Measurements from ENCODE around the gene PRMT7. TPM values are rescaled to one million over a fixed set of nuclear protein-coding genes. Genes with fewer than 3 reads are reported as not detected.

PRMT7 gene
- total RNA-seq, 1 experiment from 2014 or later, result 33.1 TPM

DNA sequence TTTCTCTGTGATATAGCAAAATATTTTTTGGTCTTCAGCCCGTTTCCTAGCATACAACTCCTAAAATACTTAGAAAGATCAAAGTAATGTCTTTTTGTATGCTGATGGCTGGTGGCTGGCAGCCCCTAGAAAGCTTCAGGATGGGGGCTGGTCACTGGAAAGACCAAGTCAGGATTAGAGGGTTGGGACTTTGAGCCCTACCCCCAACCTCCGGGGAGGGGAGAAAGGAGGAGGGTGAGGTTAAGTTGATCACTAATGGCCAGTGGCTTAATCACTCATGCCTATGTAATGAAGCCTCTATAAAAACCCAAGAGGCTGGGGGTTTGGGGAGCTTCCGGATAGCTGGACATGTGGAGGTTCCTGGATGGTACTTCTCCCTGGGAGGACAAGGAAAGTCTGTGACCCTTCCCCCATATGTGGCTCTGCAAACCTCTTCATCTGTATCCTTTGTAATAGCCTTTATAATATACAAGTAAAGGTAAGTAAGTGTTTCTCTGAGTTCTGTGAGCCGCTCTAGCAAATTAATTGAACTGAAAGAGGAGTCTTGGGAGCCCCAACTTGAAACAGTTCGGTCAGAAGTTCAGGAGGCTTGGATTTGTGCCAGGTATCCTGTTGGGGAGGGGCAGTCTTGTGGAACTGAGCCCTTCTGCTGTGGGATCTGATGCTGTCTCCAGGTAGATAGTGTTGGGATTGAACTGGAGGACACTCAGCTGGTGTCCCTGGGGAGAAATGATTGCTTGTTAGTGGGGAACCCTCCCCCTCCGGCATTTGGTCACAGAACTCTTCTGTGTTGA lies 43.0 kb upstream of the PRMT7 start:
- ChIA-PET CTCF (no interaction called here), POLR2A (no interaction called here)
- TSS peak; percentile 20 for BruUV-seq (replicated peaks)
- H3K4me3 ChIP-seq (ENCODE audit: low read depth in 2 of 2, low read length in 2 of 2), result no peak overlapping the region
- in situ Hi-C loops (cut with HindIII; ENCODE audit: low pct_unique_long_range_greater_than_20kb, low sequenced_read_pairs), result no loop called here
- H3K36me3 ChIP-seq (ENCODE audit: control insufficient read depth, insufficient read depth, low read length), result no peaks in the 10 kb centered on the region; the same call in 1 of the 2 replicates
- peaks cover 17% of the 10 kb centered on the region for H3K4me1 ChIP-seq (ENCODE audit: control insufficient read depth, insufficient read depth, low read length)
- TF ChIP-seq, protein P1, sequence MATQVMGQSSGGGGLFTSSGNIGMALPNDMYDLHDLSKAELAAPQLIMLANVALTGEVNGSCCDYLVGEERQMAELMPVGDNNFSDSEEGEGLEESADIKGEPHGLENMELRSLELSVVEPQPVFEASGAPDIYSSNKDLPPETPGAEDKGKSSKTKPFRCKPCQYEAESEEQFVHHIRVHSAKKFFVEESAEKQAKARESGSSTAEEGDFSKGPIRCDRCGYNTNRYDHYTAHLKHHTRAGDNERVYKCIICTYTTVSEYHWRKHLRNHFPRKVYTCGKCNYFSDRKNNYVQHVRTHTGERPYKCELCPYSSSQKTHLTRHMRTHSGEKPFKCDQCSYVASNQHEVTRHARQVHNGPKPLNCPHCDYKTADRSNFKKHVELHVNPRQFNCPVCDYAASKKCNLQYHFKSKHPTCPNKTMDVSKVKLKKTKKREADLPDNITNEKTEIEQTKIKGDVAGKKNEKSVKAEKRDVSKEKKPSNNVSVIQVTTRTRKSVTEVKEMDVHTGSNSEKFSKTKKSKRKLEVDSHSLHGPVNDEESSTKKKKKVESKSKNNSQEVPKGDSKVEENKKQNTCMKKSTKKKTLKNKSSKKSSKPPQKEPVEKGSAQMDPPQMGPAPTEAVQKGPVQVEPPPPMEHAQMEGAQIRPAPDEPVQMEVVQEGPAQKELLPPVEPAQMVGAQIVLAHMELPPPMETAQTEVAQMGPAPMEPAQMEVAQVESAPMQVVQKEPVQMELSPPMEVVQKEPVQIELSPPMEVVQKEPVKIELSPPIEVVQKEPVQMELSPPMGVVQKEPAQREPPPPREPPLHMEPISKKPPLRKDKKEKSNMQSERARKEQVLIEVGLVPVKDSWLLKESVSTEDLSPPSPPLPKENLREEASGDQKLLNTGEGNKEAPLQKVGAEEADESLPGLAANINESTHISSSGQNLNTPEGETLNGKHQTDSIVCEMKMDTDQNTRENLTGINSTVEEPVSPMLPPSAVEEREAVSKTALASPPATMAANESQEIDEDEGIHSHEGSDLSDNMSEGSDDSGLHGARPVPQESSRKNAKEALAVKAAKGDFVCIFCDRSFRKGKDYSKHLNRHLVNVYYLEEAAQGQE (IDR thresholded peaks at IDR 0.05; ENCODE audit: insufficient read depth in 1 of 2, low read depth in 2 of 2, low read length in 1 of 2), result no peak
- no peak for TF ChIP-seq SIN3A (IDR thresholded peaks at IDR 0.05; ENCODE audit: borderline replicate concordance, insufficient read depth, low read depth, low read length)
- TF ChIP-seq, protein P2, sequence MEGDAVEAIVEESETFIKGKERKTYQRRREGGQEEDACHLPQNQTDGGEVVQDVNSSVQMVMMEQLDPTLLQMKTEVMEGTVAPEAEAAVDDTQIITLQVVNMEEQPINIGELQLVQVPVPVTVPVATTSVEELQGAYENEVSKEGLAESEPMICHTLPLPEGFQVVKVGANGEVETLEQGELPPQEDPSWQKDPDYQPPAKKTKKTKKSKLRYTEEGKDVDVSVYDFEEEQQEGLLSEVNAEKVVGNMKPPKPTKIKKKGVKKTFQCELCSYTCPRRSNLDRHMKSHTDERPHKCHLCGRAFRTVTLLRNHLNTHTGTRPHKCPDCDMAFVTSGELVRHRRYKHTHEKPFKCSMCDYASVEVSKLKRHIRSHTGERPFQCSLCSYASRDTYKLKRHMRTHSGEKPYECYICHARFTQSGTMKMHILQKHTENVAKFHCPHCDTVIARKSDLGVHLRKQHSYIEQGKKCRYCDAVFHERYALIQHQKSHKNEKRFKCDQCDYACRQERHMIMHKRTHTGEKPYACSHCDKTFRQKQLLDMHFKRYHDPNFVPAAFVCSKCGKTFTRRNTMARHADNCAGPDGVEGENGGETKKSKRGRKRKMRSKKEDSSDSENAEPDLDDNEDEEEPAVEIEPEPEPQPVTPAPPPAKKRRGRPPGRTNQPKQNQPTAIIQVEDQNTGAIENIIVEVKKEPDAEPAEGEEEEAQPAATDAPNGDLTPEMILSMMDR (IDR thresholded peaks at IDR 0.05), result no peak
- no peak for TF ChIP-seq TCF7L2 (IDR thresholded peaks at IDR 0.05; ENCODE audit: low read depth, low read length)
- TF ChIP-seq POLR2AphosphoS5 (IDR thresholded peaks at IDR 0.05; ENCODE audit: low read depth, low read length), result no peak
- intact Hi-C loops (cut with micrococcal nuclease; ENCODE audit: unreplicated experiment), result no loop called here
- H3K9me3 ChIP-seq (ENCODE audit: control insufficient read depth, insufficient read depth, low read depth, low read length), result no peaks in the 10 kb centered on the region
- ATAC-seq (no peak), DNase-seq (ENCODE audit: low read depth, low spot score) (no peak)
- peak overlapping the region; percentile 41; the same call in 1 of the 2 replicates for H3K27ac ChIP-seq (ENCODE audit: low read length)
- no peaks in the 10 kb centered on the region for H3K27me3 ChIP-seq (ENCODE audit: control insufficient read depth, insufficient read depth, low read length)

DNA sequence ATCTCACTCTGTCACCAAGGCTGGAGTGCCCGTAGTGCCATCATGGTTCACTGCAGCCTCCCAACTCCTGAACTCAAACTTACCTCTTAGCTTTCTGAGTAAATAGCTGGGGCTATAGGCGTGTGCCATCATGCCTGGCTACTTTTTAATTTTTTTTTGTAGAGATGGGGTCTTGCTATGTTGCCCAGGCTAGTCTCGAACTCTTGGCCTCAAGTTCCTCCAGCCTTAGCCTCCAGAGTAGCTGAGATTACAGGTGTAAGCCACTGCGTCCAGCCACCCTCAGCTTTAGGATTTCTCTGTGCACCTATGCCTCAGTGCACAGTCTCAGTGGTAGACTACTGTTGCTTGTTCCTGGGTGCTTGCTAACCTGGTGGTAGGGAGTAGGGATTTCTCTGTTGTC lies 41.0 kb upstream of the PRMT7 start:
- Histone ChIP-seq H3K9me3 (ENCODE audit: control insufficient read depth, insufficient read depth, low read depth, low read length) (no peaks in the 10 kb centered on the region), H3K36me3 (ENCODE audit: control insufficient read depth, insufficient read depth, low read length) (no peaks in the 10 kb centered on the region; the same call in 1 of the 2 replicates), H3K4me1 (ENCODE audit: control insufficient read depth, insufficient read depth, low read length) (peaks cover 17% of the 10 kb centered on the region), H3K27me3 (ENCODE audit: control insufficient read depth, insufficient read depth, low read length) (no peaks in the 10 kb centered on the region), H3K27ac (ENCODE audit: low read length) (no peak overlapping the region), H3K4me3 (ENCODE audit: low read depth in 2 of 2, low read length in 2 of 2) (no peak overlapping the region)
- no peak for TF ChIP-seq SIN3A (IDR thresholded peaks at IDR 0.05; ENCODE audit: borderline replicate concordance, insufficient read depth, low read depth, low read length)
- no TSS peak for BruUV-seq (replicated peaks)
- ATAC-seq, result no peak
- ChIA-PET CTCF (no interaction called here), POLR2A (interaction anchor here (0.6 kb wide), 1 partner anchor 10 kb away, joined by 3 read pairs; no protein-coding TSS in a partner anchor)
- intact Hi-C loops (cut with micrococcal nuclease; ENCODE audit: unreplicated experiment), result no loop called here
- no peak for DNase-seq (ENCODE audit: low read depth, low spot score)
- in situ Hi-C loops (cut with HindIII; ENCODE audit: low pct_unique_long_range_greater_than_20kb, low sequenced_read_pairs), result no loop called here

DNA sequence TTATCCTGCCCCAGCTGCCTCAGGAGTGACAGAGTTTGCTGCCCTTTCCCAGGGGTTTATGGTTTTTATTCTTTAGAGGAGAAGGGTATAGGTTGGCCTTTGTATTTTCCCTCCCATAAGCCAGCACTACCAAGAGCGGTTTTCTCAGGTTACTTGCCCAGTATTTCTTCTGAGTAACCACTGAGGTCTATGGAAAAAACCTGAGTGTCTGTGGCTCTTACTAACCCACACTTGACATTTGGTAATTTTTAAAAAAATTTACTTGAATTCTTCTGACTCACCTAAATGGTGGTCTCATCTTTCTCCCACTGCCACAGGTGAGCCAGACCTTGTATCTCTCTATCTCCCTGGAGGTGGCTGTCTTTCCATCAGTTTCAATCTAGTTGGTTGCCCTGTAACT lies 40.5 kb upstream of the PRMT7 start:
- no peaks in the 10 kb centered on the region for H3K36me3 ChIP-seq (ENCODE audit: control insufficient read depth, insufficient read depth, low read length)
- H3K4me3 ChIP-seq (ENCODE audit: low read depth in 2 of 2, low read length in 2 of 2), result no peak overlapping the region
- TF ChIP-seq POLR2AphosphoS5 (IDR thresholded peaks at IDR 0.05; ENCODE audit: low read depth, low read length) (no peak), TCF7L2 (IDR thresholded peaks at IDR 0.05; ENCODE audit: low read depth, low read length) (no peak), SIN3A (IDR thresholded peaks at IDR 0.05; ENCODE audit: borderline replicate concordance, insufficient read depth, low read depth, low read length) (no peak)
- TF ChIP-seq, protein P2 (IDR thresholded peaks at IDR 0.05), result no peak
- TF ChIP-seq, protein P1 (IDR thresholded peaks at IDR 0.05; ENCODE audit: insufficient read depth in 1 of 2, low read depth in 2 of 2, low read length in 1 of 2), result no peak
- ChIA-PET CTCF (no interaction called here), POLR2A (interaction anchor here (0.7 kb wide), 1 partner anchor 8 kb away, joined by 7 read pairs; no protein-coding TSS in a partner anchor)
- peaks cover 17% of the 10 kb centered on the region for H3K4me1 ChIP-seq (ENCODE audit: control insufficient read depth, insufficient read depth, low read length)
- ATAC-seq (no peak), DNase-seq (ENCODE audit: low read depth, low spot score) (no peak)
- in situ Hi-C loops (cut with HindIII; ENCODE audit: low pct_unique_long_range_greater_than_20kb, low sequenced_read_pairs), result no loop called here
- H3K27ac ChIP-seq (ENCODE audit: low read length), result no peak overlapping the region
- BruUV-seq (replicated peaks), result no TSS peak
- no peaks in the 10 kb centered on the region for H3K9me3 ChIP-seq (ENCODE audit: control insufficient read depth, insufficient read depth, low read depth, low read length)
- H3K27me3 ChIP-seq (ENCODE audit: control insufficient read depth, insufficient read depth, low read length), result no peaks in the 10 kb centered on the region
- intact Hi-C loops (cut with micrococcal nuclease; ENCODE audit: unreplicated experiment), result no loop called here

Data from Panc1 (cell line).